LNCaP clone FGC (cell line): ENCODE data around the gene DCLK2.
"Not testable (repeated sequence)": the region's sequence is repeated elsewhere in the genome, so short reads cannot be mapped to it uniquely, and the experiment has no call there.

Experiments
- DNase-seq: peaks from one replicate; pipeline ENCODE4 v3.0.0-alpha.2; 2011; ENCODE audit warnings: low read depth
- H3K4me3 ChIP-seq: 2 replicates; pipeline ENCODE4 v1.5.1; 2011; ENCODE audit warnings: mild to moderate bottlenecking, low read depth, low read length, control low read depth
- CTCF ChIP-seq: IDR thresholded peaks from 2 replicates; pipeline ENCODE4 v1.5.1; 2012; ENCODE audit warnings: mild to moderate bottlenecking; ENCODE audit not compliant: control insufficient read depth, insufficient read depth; ENCODE audit errors: extremely low read depth

Gene DCLK2

GRCh38 chr4:150181536-150181935 lies 103.3 kb downstream of the DCLK2 start:
- TF ChIP-seq CTCF, result no peak
- no peak for DNase-seq

GRCh38 chr4:150182794-150183193 lies 104.5 kb downstream of the DCLK2 start:
- TF ChIP-seq CTCF, result no peak
- H3K4me3 ChIP-seq, result no peak overlapping the region
- no peak for DNase-seq

More at GRCh38 chr4:150181536-150181935, 103.3 kb downstream of the DCLK2 start:
- no peak overlapping the region for H3K4me3 ChIP-seq

GRCh38 chr4:150185033-150185432 lies 106.8 kb downstream of the DCLK2 start:
- H3K4me3 ChIP-seq, DNase-seq: not testable (repeated sequence)

GRCh38 chr4:150192986-150193385 lies 114.7 kb downstream of the DCLK2 start:
- no peak overlapping the region for H3K4me3 ChIP-seq
- DNase-seq, result no peak
- TF ChIP-seq CTCF, result no peak

- not testable (repeated sequence) for DNase-seq, H3K4me3 ChIP-seq
Observed at GRCh38 chr4:150197256-150197655, 119.0 kb downstream of the DCLK2 start.

GRCh38 chr4:150199056-150199455 lies 120.8 kb downstream of the DCLK2 start:
- H3K4me3 ChIP-seq, result no peak overlapping the region
- no peak for TF ChIP-seq CTCF
- DNase-seq, result no peak

GRCh38 chr4:150205016-150205415 lies 126.8 kb downstream of the DCLK2 start:
- no peak for TF ChIP-seq CTCF
- no peak for DNase-seq
- H3K4me3 ChIP-seq, result no peak overlapping the region

- no peak for DNase-seq
- H3K4me3 ChIP-seq, result no peak overlapping the region
- no peak for TF ChIP-seq CTCF
Observed at GRCh38 chr4:150206265-150206664, 128.0 kb downstream of the DCLK2 start.
